SK-N-SH (cell line): ENCODE data around the gene NEMP1. TPM values are rescaled to one million over a fixed set of nuclear protein-coding genes. Genes with fewer than 3 reads are reported as not detected.

Source experiments
- CTCF ChIA-PET: fragments of 300-600, 350-600 bp; formaldehyde crosslinking; extraction: SDS; loops from one replicate; lab custom pipeline; 2021; lab: Yijun Ruan, JAX
- POLR2A ChIA-PET: fragments of 350-600 bp; sonication (Branson Sonifier 250); formaldehyde crosslinking; extraction: SDS; loops from one replicate; lab custom pipeline; 2020; ENCODE audit warnings: antibody characterized with exemption, inconsistent platforms; lab: Yijun Ruan, JAX
- DNase-seq: peaks from one replicate; pipeline ENCODE4 v3.0.0; 2012
- H2AFZ ChIP-seq: fragments of 200-600 bp; sonication (generic); 2 replicates; pipeline ENCODE4 v1.8.1; 2016; ENCODE audit warnings: antibody characterized with exemption, mild to moderate bottlenecking, low read depth
- H3F3A ChIP-seq: fragments of 200-600 bp; sonication (generic); replicated peaks from 2 replicates; pipeline ENCODE3; 2016; ENCODE audit warnings: antibody characterized with exemption, mild to moderate bottlenecking; ENCODE audit not compliant: insufficient read depth
- H3K27ac ChIP-seq, 2 experiments: fragments of 200-500 bp in 1 of 2; fragments of 200-600 bp in 1 of 2; sonication (Bioruptor generic) in 1 of 2; sonication (generic), shearing (Covaris generic) in 1 of 2; 2 replicates each; pipeline versions ENCODE4 v1.5.1 to v1.6.1; 2014 to 2016; ENCODE audit warnings: low read depth in 2 of 2, inconsistent platforms in 1 of 2, low read length in 1 of 2, mild to moderate bottlenecking in 1 of 2, mixed read lengths in 1 of 2
- H3K27me3 ChIP-seq: fragments of 200-600 bp; sonication (generic), shearing (Covaris generic); 2 replicates; pipeline ENCODE4 v1.6.1; 2016; ENCODE audit warnings: mixed run types; ENCODE audit not compliant: insufficient read depth
- H3K36me3 ChIP-seq, 2 experiments: fragments of 200-500 bp in 1 of 2; fragments of 200-600 bp in 1 of 2; sonication (Bioruptor generic) in 1 of 2; sonication (generic) in 1 of 2; replicated peaks in 1 of 2; 2 replicates each; pipeline versions ENCODE3 to v1.5.1; 2014 to 2016; ENCODE audit warnings: low read length in 1 of 2, mild to moderate bottlenecking in 1 of 2; ENCODE audit not compliant: insufficient read depth in 2 of 2, control insufficient read depth in 1 of 2
- H3K4me1 ChIP-seq, 2 experiments: fragments of 200-500 bp in 1 of 2; fragments of 200-600 bp in 1 of 2; sonication (Bioruptor generic) in 1 of 2; sonication (generic), shearing (Covaris generic) in 1 of 2; 2 replicates each; pipeline versions ENCODE4 v1.5.1 to v1.6.1; 2014 to 2016; ENCODE audit warnings: low read depth in 1 of 2, low read length in 1 of 2, mixed run types in 1 of 2; ENCODE audit not compliant: insufficient read depth in 2 of 2, control insufficient read depth in 1 of 2
- H3K4me2 ChIP-seq: fragments of 200-600 bp; sonication (generic), shearing (Covaris generic); 2 replicates; pipeline ENCODE4 v1.6.1; 2017; ENCODE audit warnings: mixed run types
- H3K4me3 ChIP-seq, 2 experiments: fragments of 200-500 bp in 1 of 2; fragments of 200-600 bp in 1 of 2; sonication (Bioruptor generic) in 1 of 2; sonication (generic), shearing (Covaris generic) in 1 of 2; 2 replicates each; pipeline versions ENCODE4 v1.5.1 to v1.8.1; 2014 to 2016; ENCODE audit warnings: low read depth in 2 of 2, inconsistent platforms in 1 of 2, low read length in 1 of 2, mild to moderate bottlenecking in 1 of 2, mixed read lengths in 1 of 2, moderate library complexity in 1 of 2
- H3K79me2 ChIP-seq: fragments of 200-600 bp; sonication (generic); 2 replicates; pipeline ENCODE4 v1.8.1; 2017; ENCODE audit warnings: mild to moderate bottlenecking; ENCODE audit not compliant: insufficient read depth
- H3K9ac ChIP-seq: fragments of 200-600 bp; sonication (generic); 2 replicates; pipeline ENCODE4 v1.6.1; 2017; ENCODE audit warnings: mixed run types
- H3K9me2 ChIP-seq: fragments of 200-600 bp; sonication (generic); 2 replicates; pipeline ENCODE4 v1.6.1; 2017; ENCODE audit warnings: mixed run types
- H3K9me3 ChIP-seq: fragments of 200-600 bp; sonication (generic); 2 replicates; pipeline ENCODE4 v1.6.1; 2017; ENCODE audit warnings: mixed run types, mild to moderate bottlenecking, moderate library complexity
- H4K20me1 ChIP-seq: fragments of 200-600 bp; sonication (generic); 2 replicates; pipeline ENCODE4 v1.6.1; 2017; ENCODE audit warnings: mild to moderate bottlenecking, mixed run types; ENCODE audit not compliant: insufficient read depth
- ELF1 ChIP-seq: IDR thresholded peaks from 2 replicates; pipeline ENCODE4 v1.4.0; 2012
- EP300 ChIP-seq, 2 experiments: IDR thresholded peaks; 2 replicates each; pipeline versions ENCODE4 v1.4.0 to v1.6.1; 2012; ENCODE audit warnings: borderline replicate concordance in 1 of 2, low read depth in 1 of 2, low read length in 1 of 2
- FOXJ3 ChIP-seq: sonication (generic); formaldehyde crosslinking; IDR thresholded peaks from 2 replicates; pipeline ENCODE4 v1.5.1; 2020; ENCODE audit warnings: mild to moderate bottlenecking, missing genetic modification reagents
- GABPA ChIP-seq: IDR thresholded peaks from 2 replicates; pipeline ENCODE4 v1.4.0; 2012; ENCODE audit warnings: low read depth, mild to moderate bottlenecking
- GATA2 ChIP-seq: sonication (generic); formaldehyde crosslinking; IDR thresholded peaks from 2 replicates; pipeline ENCODE4 v1.5.0; 2020; ENCODE audit warnings: mild to moderate bottlenecking, missing genetic modification reagents
- JUND ChIP-seq: IDR thresholded peaks from 2 replicates; pipeline ENCODE4 v1.4.0; 2012
- MAX ChIP-seq: IDR thresholded peaks from 2 replicates; pipeline ENCODE4 v1.4.0; 2012; ENCODE audit warnings: low read depth
- NRF1 ChIP-seq: IDR thresholded peaks from 2 replicates; pipeline ENCODE4 v1.6.1; 2012; ENCODE audit warnings: low read depth, mild to moderate bottlenecking, low read length
- PBX3 ChIP-seq: IDR thresholded peaks from 2 replicates; pipeline ENCODE4; 2012
- POLR2AphosphoS5 ChIP-seq: IDR thresholded peaks from 2 replicates; pipeline ENCODE4 v1.6.1; 2012; ENCODE audit warnings: low read depth, low read length
- RAD21 ChIP-seq: IDR thresholded peaks from 2 replicates; pipeline ENCODE4 v1.6.1; 2012; ENCODE audit warnings: mild to moderate bottlenecking, low read length
- RCOR1 ChIP-seq: fragments of 150-350 bp; IDR thresholded peaks from 2 replicates; pipeline ENCODE4 v1.6.1; 2017; ENCODE audit warnings: antibody characterized with exemption, low read length
- RFX5 ChIP-seq: IDR thresholded peaks from 2 replicates; pipeline ENCODE4 v1.6.1; 2012; ENCODE audit warnings: mild to moderate bottlenecking, improper control_type of control experiment, low read length
- RXRA ChIP-seq: IDR thresholded peaks from 2 replicates; pipeline ENCODE4 v1.4.0; 2012; ENCODE audit warnings: low read depth, mild to moderate bottlenecking, borderline replicate concordance
- SIN3A ChIP-seq: IDR thresholded peaks from 2 replicates; pipeline ENCODE4 v1.6.1; 2012; ENCODE audit warnings: low read depth, mild to moderate bottlenecking, low read length, moderate library complexity, borderline replicate concordance
- SMC3 ChIP-seq: IDR thresholded peaks from 2 replicates; pipeline ENCODE4 v1.6.1; 2012; ENCODE audit warnings: low read depth, low read length, improper control_type of control experiment
- whole genome bisulfite sequencing: methylation state at CpG from one replicate; pipeline ENCODE4 v1.1.6; 2017; ENCODE audit warnings: low lambda C conversion rate; 5-methylcytosine and 5-hydroxymethylcytosine counted together
- polyA plus RNA-seq, 3 experiments: library from polyadenylated mRNA; depleted of rRNA; stranded (reverse); fragments of >200 nt; gene quantifications; 2 replicates each; pipeline ENCODE4 v1.2.3, GENCODE V29; 2012
- TF ChIP-seq, protein P1 (sequence below): fragments of 150-350 bp; IDR thresholded peaks from 2 replicates; pipeline ENCODE4 v1.6.1; 2017; ENCODE audit warnings: antibody characterized with exemption, low read length, low read depth, borderline replicate concordance
- TF ChIP-seq, protein P2 (sequence below): IDR thresholded peaks from 2 replicates; pipeline ENCODE4 v1.4.0; 2012; ENCODE audit warnings: low read depth, borderline replicate concordance
- TF ChIP-seq, protein P3 (sequence below): fragments of 200-600 bp; sonication (generic); IDR thresholded peaks from 2 replicates; pipeline ENCODE4 v1.6.1; 2017; ENCODE audit warnings: antibody characterized with exemption, mild to moderate bottlenecking, moderate library complexity
- TF ChIP-seq, protein P4 (sequence below): IDR thresholded peaks from 2 replicates; pipeline ENCODE4 v1.6.1; 2012; ENCODE audit warnings: mild to moderate bottlenecking, low read depth, low read length, moderate library complexity

The NEMP1 gene
- polyA plus RNA-seq, 1 of the 3 experiments (the other 2 are of a cell fraction) = 6.2 TPM

GRCh38 chr12:57044468-57044867 is 34.1 kb downstream of the NEMP1 start:
- H3K36me3 ChIP-seq = no peaks in the 10 kb centered on the region
- no peak overlapping the region for H2AFZ ChIP-seq
- H4K20me1 ChIP-seq = no peaks in the 10 kb centered on the region
- TF ChIP-seq PBX3 (no peak), POLR2AphosphoS5 (no peak), SIN3A (no peak), GABPA (no peak), MAX (no peak), FOXJ3 (CRISPR knock-in tag) (no peak), RXRA (no peak), RFX5 (no peak), JUND (no peak), RCOR1 (no peak), NRF1 (no peak), RAD21 (no peak), ELF1 (no peak), SMC3 (no peak), GATA2 (CRISPR knock-in tag) (no peak), EP300 (IDR thresholded peaks at IDR 0.05; ENCODE audit: borderline replicate concordance in 1 of 2, low read depth in 1 of 2, low read length in 1 of 2) (no peak)
- TF ChIP-seq, protein P1, sequence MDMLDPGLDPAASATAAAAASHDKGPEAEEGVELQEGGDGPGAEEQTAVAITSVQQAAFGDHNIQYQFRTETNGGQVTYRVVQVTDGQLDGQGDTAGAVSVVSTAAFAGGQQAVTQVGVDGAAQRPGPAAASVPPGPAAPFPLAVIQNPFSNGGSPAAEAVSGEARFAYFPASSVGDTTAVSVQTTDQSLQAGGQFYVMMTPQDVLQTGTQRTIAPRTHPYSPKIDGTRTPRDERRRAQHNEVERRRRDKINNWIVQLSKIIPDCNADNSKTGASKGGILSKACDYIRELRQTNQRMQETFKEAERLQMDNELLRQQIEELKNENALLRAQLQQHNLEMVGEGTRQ = no peak
- TF ChIP-seq, protein P2, sequence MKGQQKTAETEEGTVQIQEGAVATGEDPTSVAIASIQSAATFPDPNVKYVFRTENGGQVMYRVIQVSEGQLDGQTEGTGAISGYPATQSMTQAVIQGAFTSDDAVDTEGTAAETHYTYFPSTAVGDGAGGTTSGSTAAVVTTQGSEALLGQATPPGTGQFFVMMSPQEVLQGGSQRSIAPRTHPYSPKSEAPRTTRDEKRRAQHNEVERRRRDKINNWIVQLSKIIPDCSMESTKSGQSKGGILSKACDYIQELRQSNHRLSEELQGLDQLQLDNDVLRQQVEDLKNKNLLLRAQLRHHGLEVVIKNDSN = no peak
- TF ChIP-seq, protein P3, sequence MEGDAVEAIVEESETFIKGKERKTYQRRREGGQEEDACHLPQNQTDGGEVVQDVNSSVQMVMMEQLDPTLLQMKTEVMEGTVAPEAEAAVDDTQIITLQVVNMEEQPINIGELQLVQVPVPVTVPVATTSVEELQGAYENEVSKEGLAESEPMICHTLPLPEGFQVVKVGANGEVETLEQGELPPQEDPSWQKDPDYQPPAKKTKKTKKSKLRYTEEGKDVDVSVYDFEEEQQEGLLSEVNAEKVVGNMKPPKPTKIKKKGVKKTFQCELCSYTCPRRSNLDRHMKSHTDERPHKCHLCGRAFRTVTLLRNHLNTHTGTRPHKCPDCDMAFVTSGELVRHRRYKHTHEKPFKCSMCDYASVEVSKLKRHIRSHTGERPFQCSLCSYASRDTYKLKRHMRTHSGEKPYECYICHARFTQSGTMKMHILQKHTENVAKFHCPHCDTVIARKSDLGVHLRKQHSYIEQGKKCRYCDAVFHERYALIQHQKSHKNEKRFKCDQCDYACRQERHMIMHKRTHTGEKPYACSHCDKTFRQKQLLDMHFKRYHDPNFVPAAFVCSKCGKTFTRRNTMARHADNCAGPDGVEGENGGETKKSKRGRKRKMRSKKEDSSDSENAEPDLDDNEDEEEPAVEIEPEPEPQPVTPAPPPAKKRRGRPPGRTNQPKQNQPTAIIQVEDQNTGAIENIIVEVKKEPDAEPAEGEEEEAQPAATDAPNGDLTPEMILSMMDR = no peak
- TF ChIP-seq, protein P4, sequence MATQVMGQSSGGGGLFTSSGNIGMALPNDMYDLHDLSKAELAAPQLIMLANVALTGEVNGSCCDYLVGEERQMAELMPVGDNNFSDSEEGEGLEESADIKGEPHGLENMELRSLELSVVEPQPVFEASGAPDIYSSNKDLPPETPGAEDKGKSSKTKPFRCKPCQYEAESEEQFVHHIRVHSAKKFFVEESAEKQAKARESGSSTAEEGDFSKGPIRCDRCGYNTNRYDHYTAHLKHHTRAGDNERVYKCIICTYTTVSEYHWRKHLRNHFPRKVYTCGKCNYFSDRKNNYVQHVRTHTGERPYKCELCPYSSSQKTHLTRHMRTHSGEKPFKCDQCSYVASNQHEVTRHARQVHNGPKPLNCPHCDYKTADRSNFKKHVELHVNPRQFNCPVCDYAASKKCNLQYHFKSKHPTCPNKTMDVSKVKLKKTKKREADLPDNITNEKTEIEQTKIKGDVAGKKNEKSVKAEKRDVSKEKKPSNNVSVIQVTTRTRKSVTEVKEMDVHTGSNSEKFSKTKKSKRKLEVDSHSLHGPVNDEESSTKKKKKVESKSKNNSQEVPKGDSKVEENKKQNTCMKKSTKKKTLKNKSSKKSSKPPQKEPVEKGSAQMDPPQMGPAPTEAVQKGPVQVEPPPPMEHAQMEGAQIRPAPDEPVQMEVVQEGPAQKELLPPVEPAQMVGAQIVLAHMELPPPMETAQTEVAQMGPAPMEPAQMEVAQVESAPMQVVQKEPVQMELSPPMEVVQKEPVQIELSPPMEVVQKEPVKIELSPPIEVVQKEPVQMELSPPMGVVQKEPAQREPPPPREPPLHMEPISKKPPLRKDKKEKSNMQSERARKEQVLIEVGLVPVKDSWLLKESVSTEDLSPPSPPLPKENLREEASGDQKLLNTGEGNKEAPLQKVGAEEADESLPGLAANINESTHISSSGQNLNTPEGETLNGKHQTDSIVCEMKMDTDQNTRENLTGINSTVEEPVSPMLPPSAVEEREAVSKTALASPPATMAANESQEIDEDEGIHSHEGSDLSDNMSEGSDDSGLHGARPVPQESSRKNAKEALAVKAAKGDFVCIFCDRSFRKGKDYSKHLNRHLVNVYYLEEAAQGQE = no peak
- no peaks in the 10 kb centered on the region for H3K4me1 ChIP-seq
- H3F3A ChIP-seq = no peaks in the 10 kb centered on the region
- no peak overlapping the region for H3K27ac ChIP-seq
- H3K4me3 ChIP-seq = no peak overlapping the region
- no peak overlapping the region for H3K4me2 ChIP-seq
- no peaks in the 10 kb centered on the region for H3K9me2 ChIP-seq
- CTCF ChIA-PET = interaction anchor here (0.9 to 8.6 kb wide), 7 partner anchors 10 to 68 kb away, joined by 3 to 81 read pairs (median 5); no protein-coding TSS in a partner anchor
- POLR2A ChIA-PET = no interaction called here
- H3K9me3 ChIP-seq = no peaks in the 10 kb centered on the region
- no peak for DNase-seq
- no peaks in the 10 kb centered on the region for H3K79me2 ChIP-seq
- no peak overlapping the region for H3K9ac ChIP-seq
- H3K27me3 ChIP-seq = peaks cover 22% of the 10 kb centered on the region
- WGBS = 53% methylated on average over 6 of the region's 6 CpGs
